Upper lobe of left lung (tissue), 6 donors: ENCODE measurements around the gene NBEAL1. TPM values are rescaled to one million over a fixed set of nuclear protein-coding genes. Genes with fewer than 3 reads are reported as not detected.

Experiments used
- ATAC-seq, 2 donors: fragments of 200-7000 bp; cut with Tn5 transposase; one replicate each; pipeline ENCODE4 v1.9.1; 2022; ENCODE audit warnings: mild to moderate bottlenecking in 2 of 2, moderate library complexity in 2 of 2; ENCODE audit not compliant: low FRiP score in 2 of 2
- DNase-seq, 2 donors: peaks; one replicate each; pipeline ENCODE4 v3.0.0-alpha.2; 2019 to 2020
- H3K27ac ChIP-seq, 4 donors: fragments of 200-600 bp; sonication (generic); one replicate each; pipeline ENCODE4 v1.5.1; 2016 to 2019
- H3K27me3 ChIP-seq, 4 donors: fragments of 200-600 bp; sonication (generic); one replicate each; pipeline ENCODE4 v1.5.1; 2017 to 2019
- H3K36me3 ChIP-seq, 4 donors: fragments of 200-600 bp; sonication (generic); one replicate each; pipeline ENCODE4 v1.5.1; 2016 to 2019
- H3K4me1 ChIP-seq, 4 donors: fragments of 200-600 bp; sonication (generic); one replicate each; pipeline ENCODE4 v1.5.1; 2018 to 2019
- H3K4me3 ChIP-seq, 4 donors: fragments of 200-600 bp; sonication (generic); one replicate each; pipeline ENCODE4 v1.5.1; 2017 to 2019; ENCODE audit warnings: mild to moderate bottlenecking in 2 of 4, moderate library complexity in 1 of 4
- H3K9me3 ChIP-seq, 4 donors: fragments of 200-600 bp; sonication (generic); one replicate each; pipeline ENCODE4 v1.5.1; 2018 to 2019
- EP300 ChIP-seq, 4 donors: sonication (generic); formaldehyde crosslinking; IDR thresholded peaks; one replicate each; pipeline ENCODE4 v1.5.1; 2017; ENCODE audit warnings: antibody characterized with exemption in 4 of 4, control low read depth in 2 of 4
- POLR2A ChIP-seq, 4 donors: fragments of 450-650 bp; IDR thresholded peaks; one replicate each; pipeline ENCODE4 v1.5.1; 2016 to 2017; ENCODE audit warnings: antibody characterized with exemption in 4 of 4, mild to moderate bottlenecking in 2 of 4
- POLR2AphosphoS5 ChIP-seq, 2 donors: sonication (generic); formaldehyde crosslinking; IDR thresholded peaks; one replicate each; pipeline ENCODE4 v1.5.1; 2017; ENCODE audit warnings: antibody characterized with exemption in 2 of 2
- WGBS, 2 donors: methylation state at CpG; one replicate each; pipeline ENCODE4 v1.1.5; 2017 to 2018; 5-methylcytosine and 5-hydroxymethylcytosine counted together
- total RNA-seq, 6 donors: library from RNA; depleted of rRNA in 4 of 6; stranded (reverse); fragments of >200 nt in 4 of 6; gene quantifications; one replicate each; pipeline versions ENCODE4 v1.1.0 to v1.2.1, GENCODE V29; 2016 to 2021
- TF ChIP-seq, protein P1 (sequence below), 6 experiments: fragments of 450-650 bp in 4 of 6; fragments of 200-600 bp in 2 of 6; sonication (generic) in 2 of 6; IDR thresholded peaks; one replicate each; pipeline ENCODE4 v1.5.1; 2016 to 2019; ENCODE audit warnings: antibody characterized with exemption in 6 of 6
- donor health status: DM: no; HTN: no; CAD: no; lungs with moderate emphysema.
- donor health status: DM: no; HTN: yes; CAD: no; lungs with severe emphysema.

Gene NBEAL1
- total RNA-seq, 6 donors from 2014 or later, result 37.0 to 92.2 (median 64.9) TPM

DNA sequence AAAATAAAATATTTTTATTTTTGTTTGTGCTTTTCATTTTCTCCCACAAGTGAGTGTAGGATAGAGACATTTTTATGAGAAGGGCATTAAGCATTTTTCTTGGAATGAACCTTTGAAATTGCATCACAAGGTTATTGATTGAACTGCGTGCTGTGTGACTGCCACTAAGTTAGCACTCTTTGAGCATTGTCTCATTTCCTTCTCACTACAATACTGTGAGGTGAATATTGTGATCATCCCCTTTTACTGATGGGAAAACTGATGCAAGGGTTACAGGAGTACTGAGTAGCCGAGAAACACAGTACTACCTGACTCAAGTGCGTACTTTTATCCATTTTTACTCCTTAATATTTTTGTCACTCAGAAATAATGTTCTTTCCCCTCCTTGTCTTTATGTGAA lies 2.0 kb downstream of the NBEAL1 start:
- 48 to 57% methylated on average over 3 of the region's 3 CpGs for WGBS, 2 donors
- H3K27me3 ChIP-seq, result no peaks in the 10 kb centered on the region
- TF ChIP-seq POLR2A (IDR thresholded peaks at IDR 0.05) (no peak), EP300 (IDR thresholded peaks at IDR 0.05) (no peak), POLR2AphosphoS5 (IDR thresholded peaks at IDR 0.05) (no peak)
- TF ChIP-seq, protein P1, sequence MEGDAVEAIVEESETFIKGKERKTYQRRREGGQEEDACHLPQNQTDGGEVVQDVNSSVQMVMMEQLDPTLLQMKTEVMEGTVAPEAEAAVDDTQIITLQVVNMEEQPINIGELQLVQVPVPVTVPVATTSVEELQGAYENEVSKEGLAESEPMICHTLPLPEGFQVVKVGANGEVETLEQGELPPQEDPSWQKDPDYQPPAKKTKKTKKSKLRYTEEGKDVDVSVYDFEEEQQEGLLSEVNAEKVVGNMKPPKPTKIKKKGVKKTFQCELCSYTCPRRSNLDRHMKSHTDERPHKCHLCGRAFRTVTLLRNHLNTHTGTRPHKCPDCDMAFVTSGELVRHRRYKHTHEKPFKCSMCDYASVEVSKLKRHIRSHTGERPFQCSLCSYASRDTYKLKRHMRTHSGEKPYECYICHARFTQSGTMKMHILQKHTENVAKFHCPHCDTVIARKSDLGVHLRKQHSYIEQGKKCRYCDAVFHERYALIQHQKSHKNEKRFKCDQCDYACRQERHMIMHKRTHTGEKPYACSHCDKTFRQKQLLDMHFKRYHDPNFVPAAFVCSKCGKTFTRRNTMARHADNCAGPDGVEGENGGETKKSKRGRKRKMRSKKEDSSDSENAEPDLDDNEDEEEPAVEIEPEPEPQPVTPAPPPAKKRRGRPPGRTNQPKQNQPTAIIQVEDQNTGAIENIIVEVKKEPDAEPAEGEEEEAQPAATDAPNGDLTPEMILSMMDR (IDR thresholded peaks at IDR 0.05), result no peak
- DNase-seq (no peak), ATAC-seq (no peak)
- H3K36me3 ChIP-seq, result no peaks in the 10 kb centered on the region
- no peaks in the 10 kb centered on the region for H3K9me3 ChIP-seq
- peak overlapping the region in 3 of 4 donors; percentile 82 to 87 (median 86) for H3K4me3 ChIP-seq
- peak overlapping the region; percentile 43 to 96 (median 92) for H3K27ac ChIP-seq
- H3K4me1 ChIP-seq, result peaks cover 4 to 53% (median 18%) of the 10 kb centered on the region in 4 donors

DNA sequence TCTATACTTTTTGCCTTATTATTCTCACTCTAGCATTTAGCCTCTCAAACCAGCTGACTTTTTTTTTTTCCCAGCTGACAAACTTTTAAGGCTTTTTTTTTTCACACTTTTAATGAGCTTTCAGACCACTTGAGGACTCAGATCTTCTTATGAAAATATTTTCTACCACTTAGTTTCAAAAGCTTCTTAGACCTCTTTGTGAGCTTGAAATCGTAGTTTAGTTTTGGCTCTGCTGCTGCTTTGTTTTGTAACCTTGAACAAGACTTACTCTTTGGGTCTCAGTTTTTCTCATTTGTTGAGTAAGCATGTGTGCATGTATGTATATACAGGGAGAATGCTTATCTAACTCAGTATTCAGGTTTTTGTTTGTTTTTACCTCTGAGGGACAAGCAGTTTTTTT lies 3.5 kb downstream of the NBEAL1 start:
- ATAC-seq, result no peak
- no peaks in the 10 kb centered on the region for H3K36me3 ChIP-seq
- no peaks in the 10 kb centered on the region for H3K9me3 ChIP-seq
- no peaks in the 10 kb centered on the region for H3K27me3 ChIP-seq
- peaks cover 8 to 66% (median 26%) of the 10 kb centered on the region in 4 donors for H3K4me1 ChIP-seq
- peak overlapping the region; percentile 1 to 39 (median 14) for H3K27ac ChIP-seq
- WGBS, 2 donors, result 19 to 20% methylated on average over 1 of the region's 1 CpG
- no peak for TF ChIP-seq EP300 (IDR thresholded peaks at IDR 0.05)
- TF ChIP-seq, protein P1 (IDR thresholded peaks at IDR 0.05), result no peak
- TF ChIP-seq POLR2AphosphoS5 (IDR thresholded peaks at IDR 0.05), result no peak
- TF ChIP-seq POLR2A (IDR thresholded peaks at IDR 0.05), result peak in 1 of 4 donors; percentile 13
- no peak for DNase-seq
- peak overlapping the region in 3 of 4 donors; percentile 1 to 87 (median 86) for H3K4me3 ChIP-seq

DNA sequence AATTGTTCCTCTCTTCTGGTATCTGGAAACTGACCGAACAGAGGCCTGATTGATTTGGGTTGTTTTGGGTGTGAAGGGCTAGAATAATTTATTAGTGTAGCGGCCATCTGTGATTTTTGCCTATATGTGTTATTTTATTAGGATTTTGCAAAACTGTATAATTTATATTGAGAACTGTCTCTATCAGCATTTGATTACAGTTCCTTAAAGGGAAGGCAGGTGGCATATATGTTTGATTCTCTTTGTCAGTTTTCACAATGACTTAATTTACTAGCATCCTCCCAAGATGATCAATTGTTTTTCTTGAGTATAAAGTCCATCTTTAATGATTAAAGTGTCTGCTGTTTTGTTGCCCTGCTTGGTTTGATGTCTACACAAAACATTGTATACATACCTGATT lies 4.5 kb downstream of the NBEAL1 start:
- no peaks in the 10 kb centered on the region for H3K36me3 ChIP-seq
- ATAC-seq, result no peak
- 61 to 75% methylated on average over 2 of the region's 2 CpGs for WGBS, 2 donors
- peaks cover 4 to 61% (median 27%) of the 10 kb centered on the region in 4 donors for H3K4me1 ChIP-seq
- peak overlapping the region in 3 of 4 donors; percentile 1 to 87 (median 86) for H3K4me3 ChIP-seq
- no peaks in the 10 kb centered on the region for H3K27me3 ChIP-seq
- H3K27ac ChIP-seq, result peak overlapping the region in 3 of 4 donors; percentile 13 to 39 (median 22)
- no peak for DNase-seq
- H3K9me3 ChIP-seq, result no peaks in the 10 kb centered on the region
- TF ChIP-seq EP300 (IDR thresholded peaks at IDR 0.05) (no peak), POLR2A (IDR thresholded peaks at IDR 0.05) (no peak), POLR2AphosphoS5 (IDR thresholded peaks at IDR 0.05) (no peak)
- TF ChIP-seq, protein P1 (IDR thresholded peaks at IDR 0.05), result no peak

DNA sequence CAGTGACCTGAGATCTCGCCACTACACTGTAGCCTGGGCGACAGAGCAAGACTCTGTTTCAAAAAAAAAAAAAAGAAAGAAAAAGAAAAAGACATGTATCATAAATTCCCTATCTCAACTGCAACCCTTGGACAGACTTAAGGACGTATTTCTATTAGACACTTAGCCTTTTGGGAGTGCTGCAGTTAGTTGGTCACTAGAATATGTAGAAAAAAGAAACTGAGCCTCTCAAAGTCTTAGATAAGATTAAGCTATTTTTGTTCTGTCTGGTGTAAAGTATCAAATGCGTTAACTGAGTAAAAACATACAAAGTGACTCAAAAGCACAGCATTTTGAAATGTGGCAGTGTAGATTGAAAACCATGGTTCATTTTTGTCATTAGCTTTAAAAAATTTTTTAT lies 7.3 kb downstream of the NBEAL1 start:
- no peaks in the 10 kb centered on the region for H3K36me3 ChIP-seq
- ATAC-seq (no peak), DNase-seq (no peak)
- H3K4me3 ChIP-seq, result no peak overlapping the region
- no peaks in the 10 kb centered on the region for H3K27me3 ChIP-seq
- WGBS, 2 donors, result 64 to 65% methylated on average over 4 of the region's 4 CpGs
- H3K4me1 ChIP-seq, result peaks cover 4 to 44% (median 21%) of the 10 kb centered on the region in 4 donors
- TF ChIP-seq EP300 (IDR thresholded peaks at IDR 0.05) (no peak), POLR2AphosphoS5 (IDR thresholded peaks at IDR 0.05) (no peak), POLR2A (IDR thresholded peaks at IDR 0.05) (no peak)
- TF ChIP-seq, protein P1 (IDR thresholded peaks at IDR 0.05), result no peak
- no peaks in the 10 kb centered on the region for H3K9me3 ChIP-seq
- H3K27ac ChIP-seq, result peak overlapping the region; percentile 23 to 70 (median 49)

DNA sequence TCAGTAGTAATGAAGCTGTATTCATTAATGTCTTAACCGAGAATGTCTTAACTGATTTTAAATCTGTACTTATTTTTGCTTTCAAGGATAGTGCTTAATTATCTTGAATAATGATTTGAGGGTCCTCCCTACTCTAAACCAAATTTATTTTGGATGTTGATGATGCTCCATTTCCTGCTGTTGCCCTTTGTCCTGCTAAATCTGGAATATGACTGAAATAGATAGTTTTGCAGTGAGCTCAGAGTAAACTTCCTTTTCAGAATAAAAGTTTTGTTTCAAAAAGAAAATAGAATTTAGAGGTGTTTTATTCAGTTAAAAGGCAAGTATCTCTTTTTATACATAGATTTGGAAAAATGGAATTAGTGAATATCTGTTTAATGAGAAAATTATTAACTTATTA lies 8.1 kb downstream of the NBEAL1 start:
- TF ChIP-seq, protein P1 (IDR thresholded peaks at IDR 0.05), result no peak
- TF ChIP-seq EP300 (IDR thresholded peaks at IDR 0.05), result no peak
- no peak for TF ChIP-seq POLR2AphosphoS5 (IDR thresholded peaks at IDR 0.05)
- TF ChIP-seq POLR2A (IDR thresholded peaks at IDR 0.05), result no peak
- peak overlapping the region; percentile 23 to 70 (median 49) for H3K27ac ChIP-seq
- H3K4me3 ChIP-seq, result no peak overlapping the region
- H3K36me3 ChIP-seq, result no peaks in the 10 kb centered on the region
- DNase-seq (no peak), ATAC-seq (peak in 1 of 2 donors; percentile 41)
- H3K9me3 ChIP-seq, result no peaks in the 10 kb centered on the region
- 24 to 59% methylated on average over 1 of the region's 1 CpG for WGBS, 2 donors
- H3K4me1 ChIP-seq, result peaks cover 4 to 40% (median 20%) of the 10 kb centered on the region in 4 donors
- no peaks in the 10 kb centered on the region for H3K27me3 ChIP-seq
